B cell (primary cell): ENCODE data around the gene TSHZ3. TPM values are rescaled to one million over a fixed set of nuclear protein-coding genes. Genes with fewer than 3 reads are reported as not detected.

Experiments
- ATAC-seq: fragments of 200-7000 bp; cut with Tn5 transposase; one replicate; pipeline ENCODE4 v1.10.0; 2021; ENCODE audit warnings: low read depth, mild to moderate bottlenecking, moderate number of reproducible peaks, moderate library complexity
- CTCF ChIA-PET: fragments of 350-600 bp; sonication (Branson Sonifier 250); formaldehyde crosslinking; loops from one replicate; lab custom pipeline; 2021; ENCODE audit warnings: antibody characterized with exemption, inconsistent platforms; lab: Charles Lee
- POLR2A ChIA-PET: fragments of 350-600 bp; sonication (Branson Sonifier 250); formaldehyde crosslinking; loops from one replicate; lab custom pipeline; 2021; ENCODE audit warnings: antibody characterized with exemption; lab: Charles Lee
- DNase-seq: peaks from one replicate; pipeline ENCODE4 v3.0.0; 2013
- H2AFZ ChIP-seq: 2 replicates; pipeline ENCODE4 v1.6.1; 2012; ENCODE audit warnings: mild to moderate bottlenecking, low read depth, low read length; ENCODE audit not compliant: insufficient read depth, poor library complexity, severe bottlenecking
- H3K27ac ChIP-seq, 2 donors: 1 replicate in 1 of 2; 2 replicates in 1 of 2; pipeline ENCODE4 v1.5.1; 2012 to 2013; ENCODE audit warnings: low read length in 2 of 2, mild to moderate bottlenecking in 2 of 2, moderate library complexity in 1 of 2
- H3K27me3 ChIP-seq, 4 experiments: fragments of 200-600 bp in 1 of 4; sonication (generic) in 1 of 4; replicated peaks in 1 of 4; 1 replicate in 2 of 4; 2 replicates in 2 of 4; pipeline versions ENCODE4 v1.6.1 to v1.7.0; 2013 to 2016; ENCODE audit warnings: low read length in 3 of 4, mild to moderate bottlenecking in 2 of 4, mixed read lengths in 1 of 4, moderate library complexity in 1 of 4; ENCODE audit not compliant: insufficient read depth in 4 of 4, control insufficient read depth in 3 of 4; ENCODE audit errors: control extremely low read depth in 1 of 4
- H3K36me3 ChIP-seq, 2 experiments: replicated peaks in 1 of 2; 1 replicate in 1 of 2; 2 replicates in 1 of 2; pipeline versions ENCODE4 v1.6.1 to v1.7.1; 2013; ENCODE audit warnings: low read length in 1 of 2; ENCODE audit not compliant: insufficient read depth in 2 of 2, control insufficient read depth in 1 of 2; ENCODE audit errors: control extremely low read depth in 1 of 2, extremely low read depth in 1 of 2
- H3K4me1 ChIP-seq, 2 donors: fragments of 200-600 bp in 1 of 2; sonication (generic) in 1 of 2; 1 replicate in 1 of 2; 2 replicates in 1 of 2; pipeline versions ENCODE4 v1.5.1 to v1.6.1; 2013 to 2017; ENCODE audit warnings: low read length in 2 of 2; ENCODE audit not compliant: control insufficient read depth in 2 of 2, insufficient read depth in 2 of 2
- H3K4me2 ChIP-seq: replicated peaks from 2 replicates; pipeline ENCODE3; 2012; ENCODE audit warnings: mild to moderate bottlenecking, low read depth, low read length; ENCODE audit not compliant: poor library complexity, severe bottlenecking
- H3K4me3 ChIP-seq, 5 experiments: fragments of 200-600 bp in 1 of 5; sonication (generic) in 1 of 5; 1 replicate in 3 of 5; 2 replicates in 2 of 5; pipeline versions ENCODE4 v1.5.1 to v1.7.0; 2011 to 2016; ENCODE audit warnings: low read length in 4 of 5, mild to moderate bottlenecking in 4 of 5, low read depth in 2 of 5, control low read depth in 1 of 5, moderate library complexity in 1 of 5; ENCODE audit not compliant: insufficient read depth in 1 of 5; ENCODE audit errors: control extremely low read depth in 1 of 5, extremely low read depth in 1 of 5
- H3K79me2 ChIP-seq: fragments of 200-600 bp; sonication (generic); one replicate; pipeline ENCODE4 v1.6.0; 2016; ENCODE audit warnings: low read length; ENCODE audit not compliant: control insufficient read depth, insufficient read depth
- H3K9ac ChIP-seq: fragments of 200-600 bp; sonication (generic); 2 replicates; pipeline ENCODE4 v1.6.1; 2017; ENCODE audit warnings: mild to moderate bottlenecking, low read length, moderate library complexity
- H3K9me3 ChIP-seq, 3 donors: one replicate each; pipeline versions ENCODE4 v1.6.1 to v1.7.1; 2013; ENCODE audit warnings: low read length in 2 of 3; ENCODE audit not compliant: control insufficient read depth in 2 of 3, insufficient read depth in 1 of 3; ENCODE audit errors: control extremely low read depth in 1 of 3
- H4K20me1 ChIP-seq: 2 replicates; pipeline ENCODE4 v1.6.0; 2012; ENCODE audit warnings: mild to moderate bottlenecking, low read length; ENCODE audit not compliant: insufficient read depth, control insufficient read depth, poor library complexity, severe bottlenecking
- H3K27ac Mint-ChIP-seq: one replicate; pipeline ENCODE4 v1.8.0; 2021; ENCODE audit warnings: mixed read lengths
- H3K27me3 Mint-ChIP-seq: one replicate; pipeline ENCODE4 v1.8.0; 2021; ENCODE audit warnings: mixed read lengths
- H3K4me1 Mint-ChIP-seq: one replicate; pipeline ENCODE4 v1.8.0; 2021; ENCODE audit warnings: mixed read lengths
- H3K4me3 Mint-ChIP-seq: one replicate; pipeline ENCODE4 v1.8.0; 2021; ENCODE audit warnings: mixed read lengths
- H3K9me3 Mint-ChIP-seq: one replicate; pipeline ENCODE4 v1.8.0; 2022; ENCODE audit warnings: mixed read lengths; ENCODE audit not compliant: insufficient read depth
- CTCF ChIP-seq: fragments of 200-600 bp; IDR thresholded peaks from one replicate; pipeline ENCODE4 v1.8.0; 2022; ENCODE audit warnings: antibody characterized with exemption, mild to moderate bottlenecking
- EZH2 ChIP-seq: IDR thresholded peaks from 2 replicates; pipeline ENCODE4 v1.6.1; 2012; ENCODE audit warnings: borderline replicate concordance, low read depth, mild to moderate bottlenecking, moderate library complexity, low read length; ENCODE audit not compliant: insufficient read depth, poor library complexity, severe bottlenecking
- WGBS: methylation state at CpG from one replicate; pipeline ENCODE4 v1.1.5; 2013; ENCODE audit warnings: missing lambda C conversion rate; ENCODE audit not compliant: insufficient coverage; 5-methylcytosine and 5-hydroxymethylcytosine counted together
- intact Hi-C: fragments of 100-400 bp; cut with micrococcal nuclease; formaldehyde crosslinking; loops from one replicate; pipeline ENCODE4 v1.10.0; 2022
- polyA plus RNA-seq: library from polyadenylated mRNA; depleted of rRNA; stranded (reverse); fragments of >200 nt; gene quantifications from 2 replicates; pipeline ENCODE4 v1.2.3, GENCODE V29; 2012
- total RNA-seq, 2 donors: library from RNA; stranded (reverse); fragments of 120-200 nt in 1 of 2; gene quantifications; 1 replicate in 1 of 2; 2 replicates in 1 of 2; pipeline versions ENCODE4 v1.2.3 to v1.2.4, GENCODE V29; 2013 to 2022

Gene TSHZ3
- total and polyA plus RNA-seq, 2 donors (not counting 1 experiment from before 2014, with no cell fraction given): 0.03 to 0.34 TPM

DNA sequence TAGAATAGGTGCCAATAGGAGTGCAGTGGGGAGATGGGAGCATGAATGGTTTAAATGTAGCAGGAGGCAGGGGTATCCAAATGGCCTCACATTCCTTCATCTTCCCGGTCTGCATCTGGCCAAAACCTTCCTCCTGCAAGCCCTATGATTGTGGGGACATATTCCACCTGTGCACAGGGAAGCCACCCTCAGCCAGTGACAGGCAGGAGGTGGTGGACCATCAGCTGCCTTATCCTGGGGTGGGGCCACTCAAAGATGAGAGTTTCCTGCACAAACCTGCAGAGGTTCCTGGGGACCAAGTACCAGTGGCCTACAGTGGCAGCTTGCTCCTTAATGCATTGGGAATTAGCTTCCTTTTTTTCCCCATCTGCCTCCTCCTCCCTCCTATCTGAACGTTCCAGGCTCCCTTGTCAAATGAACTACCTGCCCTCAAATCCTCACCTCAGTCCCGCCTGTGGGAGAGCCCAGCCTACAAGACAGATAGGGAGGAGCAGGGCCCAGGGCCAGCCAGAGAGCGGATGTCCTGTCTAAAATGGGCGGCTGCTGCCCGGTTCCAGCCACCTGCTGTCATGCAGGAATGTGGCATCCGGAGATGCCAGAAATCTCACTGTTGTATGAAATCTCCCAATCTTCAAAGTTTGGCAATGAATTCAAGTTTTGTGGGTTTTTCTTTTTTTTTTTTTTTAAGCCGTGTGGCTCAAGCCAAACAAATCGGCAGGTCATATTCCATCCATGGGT lies 85.0 kb downstream of the TSHZ3 start:
- no peak overlapping the region for H3K27ac Mint-ChIP-seq
- no peaks in the 10 kb centered on the region for H3K4me1 ChIP-seq
- no peak overlapping the region for H3K4me3 Mint-ChIP-seq
- H3K27ac ChIP-seq: no peak overlapping the region
- peaks cover 0 to 34% (median 0%) of the 10 kb centered on the region in 3 donors for H3K9me3 ChIP-seq
- no peaks in the 10 kb centered on the region for H3K9me3 Mint-ChIP-seq
- H3K4me3 ChIP-seq: no peak overlapping the region
- intact Hi-C loops: no loop called here
- H3K9ac ChIP-seq: no peak overlapping the region
- H2AFZ ChIP-seq: no peak overlapping the region
- no peaks in the 10 kb centered on the region for H3K27me3 Mint-ChIP-seq
- no peak for DNase-seq
- no peaks in the 10 kb centered on the region for H4K20me1 ChIP-seq
- H3K4me1 Mint-ChIP-seq: no peaks in the 10 kb centered on the region
- 91% methylated on average over 8 of the region's 9 CpGs for WGBS
- TF ChIP-seq CTCF (no peak), EZH2 (no peak)
- ChIA-PET CTCF (no interaction called here), POLR2A (no interaction called here)
- no peaks in the 10 kb centered on the region for H3K27me3 ChIP-seq
- no peaks in the 10 kb centered on the region for H3K79me2 ChIP-seq
- H3K36me3 ChIP-seq: no peaks in the 10 kb centered on the region
- no peak for ATAC-seq
- no peak overlapping the region for H3K4me2 ChIP-seq

DNA sequence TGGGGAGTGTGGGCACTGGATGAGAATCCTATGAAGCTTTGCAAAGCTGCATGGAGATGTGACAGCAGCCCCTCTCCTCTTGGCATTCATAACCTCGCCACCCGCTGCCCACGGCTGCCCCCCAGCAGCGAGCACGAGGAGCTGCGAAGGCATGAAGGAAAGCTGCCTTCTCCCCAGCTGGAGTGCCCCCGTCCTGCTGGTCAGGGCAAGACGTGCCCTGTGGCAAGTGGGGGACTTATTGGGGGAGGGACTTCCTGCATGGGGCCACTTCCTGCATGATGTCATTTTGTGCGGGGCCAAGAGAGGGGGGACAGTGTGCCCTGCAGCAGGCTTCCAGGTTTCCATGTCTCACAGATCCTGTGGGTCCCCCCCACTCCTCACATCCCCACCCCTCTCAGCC lies 85.9 kb downstream of the TSHZ3 start:
- Histone ChIP-seq H3K79me2 (no peaks in the 10 kb centered on the region), H3K27me3 (no peaks in the 10 kb centered on the region), H3K4me2 (no peak overlapping the region), H2AFZ (no peak overlapping the region), H3K27ac (no peak overlapping the region), H3K4me1 (no peaks in the 10 kb centered on the region), H4K20me1 (no peaks in the 10 kb centered on the region), H3K36me3 (no peaks in the 10 kb centered on the region), H3K4me3 (no peak overlapping the region), H3K9me3 (peaks cover 0 to 30% (median 0%) of the 10 kb centered on the region in 3 donors), H3K9ac (no peak overlapping the region)
- no peak for TF ChIP-seq EZH2
- TF ChIP-seq CTCF: no peak
- no peaks in the 10 kb centered on the region for H3K4me1 Mint-ChIP-seq
- DNase-seq (no peak), ATAC-seq (no peak)
- intact Hi-C loops: no loop called here
- WGBS: 83% methylated on average over 8 of the region's 9 CpGs
- POLR2A ChIA-PET: no interaction called here
- H3K27ac Mint-ChIP-seq: no peak overlapping the region
- H3K27me3 Mint-ChIP-seq: no peaks in the 10 kb centered on the region
- CTCF ChIA-PET: no interaction called here
- H3K4me3 Mint-ChIP-seq: no peak overlapping the region
- H3K9me3 Mint-ChIP-seq: no peaks in the 10 kb centered on the region
